Keratinocyte (primary cell): ENCODE results near the gene NCF4. TPM values are rescaled to one million over a fixed set of nuclear protein-coding genes. Genes with fewer than 3 reads are reported as not detected.
A peak's percentile ranks its signal among the peaks of the same experiment; 100 is the strongest.

ENCODE experiments used
- DNase-seq: peaks from one replicate; pipeline ENCODE4 v3.0.0-alpha.2; 2011; ENCODE audit warnings: low read depth, missing footprints, low spot score
- FAIRE-seq: peaks from 2 replicates; lab custom pipeline; 2011; peaks lifted over from hg19 to GRCh38; lab: Jason Lieb, UNC
- H2AFZ ChIP-seq: 2 replicates; pipeline ENCODE4 v1.6.0; 2012; ENCODE audit warnings: low read length, control low read depth, inconsistent platforms; ENCODE audit not compliant: control insufficient read depth
- H3K27ac ChIP-seq: 2 replicates; pipeline ENCODE4 v1.5.1; 2011; ENCODE audit warnings: low read length; ENCODE audit not compliant: control insufficient read depth, insufficient read depth
- H3K27me3 ChIP-seq: 3 replicates; pipeline ENCODE4 v1.6.0; 2011; ENCODE audit warnings: low read length; ENCODE audit not compliant: control insufficient read depth, insufficient read depth; ENCODE audit errors: extremely low read depth
- H3K36me3 ChIP-seq, 2 experiments: 2 replicates in 1 of 2; 3 replicates in 1 of 2; pipeline ENCODE4 v1.5.1; 2011; ENCODE audit warnings: low read length in 2 of 2, mild to moderate bottlenecking in 1 of 2; ENCODE audit not compliant: control insufficient read depth in 2 of 2, insufficient read depth in 2 of 2; ENCODE audit errors: extremely low read depth in 1 of 2
- H3K4me1 ChIP-seq: 3 replicates; pipeline ENCODE4 v1.5.1; 2011; ENCODE audit warnings: low read length; ENCODE audit not compliant: control insufficient read depth, insufficient read depth; ENCODE audit errors: extremely low read depth
- H3K4me2 ChIP-seq: 3 replicates; pipeline ENCODE4 v1.6.0; 2011; ENCODE audit warnings: low read depth, low read length; ENCODE audit not compliant: control insufficient read depth, insufficient read depth; ENCODE audit errors: extremely low read depth
- H3K4me3 ChIP-seq, 3 experiments: fragments of 200-600 bp in 1 of 3; sonication (generic) in 1 of 3; 2 replicates in 2 of 3; 3 replicates in 1 of 3; pipeline ENCODE4 v1.5.1; 2011 to 2016; ENCODE audit warnings: low read length in 3 of 3, mild to moderate bottlenecking in 3 of 3, control low read depth in 2 of 3, inconsistent platforms in 1 of 3, low read depth in 1 of 3, mixed read lengths in 1 of 3, mixed run types in 1 of 3, moderate library complexity in 1 of 3; ENCODE audit not compliant: control insufficient read depth in 2 of 3, insufficient read depth in 2 of 3; ENCODE audit errors: extremely low read depth in 1 of 3
- H3K79me2 ChIP-seq: 2 replicates; pipeline ENCODE4 v1.6.0; 2012; ENCODE audit warnings: low read length; ENCODE audit not compliant: control insufficient read depth, insufficient read depth
- H3K9ac ChIP-seq: 3 replicates; pipeline ENCODE4 v1.6.0; 2011; ENCODE audit warnings: low read length; ENCODE audit not compliant: control insufficient read depth, insufficient read depth; ENCODE audit errors: extremely low read depth
- H3K9me1 ChIP-seq: 3 replicates; pipeline ENCODE4 v1.6.0; 2011; ENCODE audit warnings: low read length; ENCODE audit not compliant: control insufficient read depth, insufficient read depth; ENCODE audit errors: extremely low read depth
- H3K9me3 ChIP-seq: 2 replicates; pipeline ENCODE4 v1.5.1; 2012; ENCODE audit warnings: low read depth, low read length; ENCODE audit not compliant: control insufficient read depth
- H4K20me1 ChIP-seq: 3 replicates; pipeline ENCODE4 v1.6.0; 2011; ENCODE audit warnings: low read length; ENCODE audit not compliant: control insufficient read depth, insufficient read depth; ENCODE audit errors: extremely low read depth
- CTCF ChIP-seq, 3 experiments: IDR thresholded peaks in 1 of 3; conservative IDR thresholded peaks in 1 of 3; optimal IDR thresholded peaks in 1 of 3; 2 replicates in 2 of 3; 3 replicates in 1 of 3; pipeline versions ENCODE3 to v1.5.1; 2011; ENCODE audit warnings: low read length in 3 of 3, mild to moderate bottlenecking in 3 of 3, moderate library complexity in 2 of 3, control low read depth in 1 of 3, inconsistent platforms in 1 of 3; ENCODE audit not compliant: insufficient read depth in 2 of 3; ENCODE audit errors: extremely low read depth in 1 of 3
- EZH2 ChIP-seq: IDR thresholded peaks from one replicate; pipeline ENCODE4 v1.6.1; 2012; ENCODE audit warnings: inconsistent platforms, mild to moderate bottlenecking, low read length, moderate library complexity
- dilution Hi-C: fragments of 300-500 bp; cut with MboI; formaldehyde crosslinking; loops from one replicate; pipeline ENCODE4 v1.7.0; 2020; ENCODE audit warnings: low sequenced_read_pairs; ENCODE audit not compliant: extremely low pct_ligation_motif_present
- polyA plus RNA-seq, 5 experiments: library from polyadenylated mRNA; depleted of rRNA in 3 of 5; stranded (reverse) in 3 of 5; stranded (forward) in 1 of 5; unstranded in 1 of 5; fragments of >200 nt; gene quantifications; 1 replicate in 1 of 5; 2 replicates in 3 of 5; 3 replicates in 1 of 5; pipeline versions ENCODE4 v1.2.1 to v1.2.3, GENCODE V29; 2011 to 2012; ENCODE audit warnings: missing spikeins in 2 of 5, low read depth in 1 of 5, low replicate concordance in 1 of 5

The NCF4 gene
- polyA plus RNA-seq, 1 donor (not counting 4 experiments of a cell fraction or from before 2014, with no cell fraction given): 0.42 TPM

GRCh38 chr22:36856792-36857135, 4.0 kb upstream of the NCF4 start:
- dilution Hi-C loops: no loop called here
- Histone ChIP-seq H3K4me3 (no peak overlapping the region), H3K9me3 (no peaks in the 10 kb centered on the region), H3K9me1 (no peaks in the 10 kb centered on the region), H2AFZ (no peak overlapping the region), H3K27me3 (peaks cover 8% of the 10 kb centered on the region), H3K4me2 (peak overlapping the region; percentile 57), H4K20me1 (no peaks in the 10 kb centered on the region), H3K4me1 (peaks cover 15% of the 10 kb centered on the region), H3K9ac (no peak overlapping the region), H3K27ac (no peak overlapping the region), H3K79me2 (no peaks in the 10 kb centered on the region), H3K36me3 (no peaks in the 10 kb centered on the region)
- DNase-seq (no peak), FAIRE-seq (no peak)
- TF ChIP-seq CTCF (optimal IDR thresholded peaks at IDR 0.05 in 1 of 3, IDR thresholded peaks at IDR 0.05 in 1 of 3, conservative IDR thresholded peaks at IDR 0.05 in 1 of 3; ENCODE audit: extremely low read depth in 1 of 3, insufficient read depth in 2 of 3, low read length in 3 of 3): no peak
- TF ChIP-seq EZH2: no peak

- Histone ChIP-seq H3K4me2 (no peak overlapping the region), H3K36me3 (no peaks in the 10 kb centered on the region), H4K20me1 (no peaks in the 10 kb centered on the region), H3K9me1 (no peaks in the 10 kb centered on the region), H3K79me2 (no peaks in the 10 kb centered on the region), H2AFZ (no peak overlapping the region), H3K9ac (no peak overlapping the region), H3K4me3 (no peak overlapping the region), H3K27ac (no peak overlapping the region), H3K27me3 (peaks cover 8% of the 10 kb centered on the region), H3K9me3 (no peaks in the 10 kb centered on the region), H3K4me1 (peaks cover 15% of the 10 kb centered on the region)
- no peak for FAIRE-seq
- no peak for TF ChIP-seq CTCF (optimal IDR thresholded peaks at IDR 0.05 in 1 of 3, IDR thresholded peaks at IDR 0.05 in 1 of 3, conservative IDR thresholded peaks at IDR 0.05 in 1 of 3; ENCODE audit: extremely low read depth in 1 of 3, insufficient read depth in 2 of 3, low read length in 3 of 3)
- TF ChIP-seq EZH2: no peak
- dilution Hi-C loops: no loop called here
- DNase-seq: no peak
These were observed 2.6 kb upstream of the NCF4 start for GRCh38 chr22:36858156-36858555.
